OCI-LY7 (cell line): ENCODE results near the gene SPDYE3. TPM values are rescaled to one million over a fixed set of nuclear protein-coding genes. Genes with fewer than 3 reads are reported as not detected.
"Not testable (repeated sequence)": the region's sequence is repeated elsewhere in the genome, so short reads cannot be mapped to it uniquely, and the experiment has no call there.

ENCODE experiments used
- BruUV-seq: library from RNA; stranded (reverse); fragments of 400-500 nt; replicated peaks from 2 replicates; lab custom pipeline; 2021; lab: Mats Ljungman, UMichigan
- CTCF ChIA-PET: fragments of 300-600 bp; sonication (Branson Sonifier 250); formaldehyde crosslinking; loops from one replicate; lab custom pipeline; 2022; ENCODE audit warnings: antibody characterized with exemption; ENCODE audit not compliant: unreplicated experiment; lab: Charles Lee
- POLR2A ChIA-PET: fragments of 300-600 bp; sonication (Branson Sonifier 250); formaldehyde crosslinking; loops from one replicate; lab custom pipeline; 2022; ENCODE audit warnings: antibody characterized with exemption; lab: Charles Lee
- DNase-seq: peaks from one replicate; pipeline ENCODE4 v3.0.0-alpha.2; 2015; ENCODE audit warnings: low spot score
- H2AFZ ChIP-seq: fragments of 200-600 bp; sonication (generic), shearing (Covaris generic); 2 replicates; pipeline ENCODE4 v1.6.1; 2014; ENCODE audit warnings: mild to moderate bottlenecking, antibody characterized with exemption, low read length, moderate library complexity
- H3K27ac ChIP-seq: fragments of 200-600 bp; sonication (generic); 2 replicates; pipeline ENCODE4 v1.5.1; 2014; ENCODE audit warnings: mixed run types, low read depth, mild to moderate bottlenecking, moderate library complexity, low read length, inconsistent platforms; ENCODE audit not compliant: poor library complexity, severe bottlenecking
- H3K36me3 ChIP-seq: fragments of 200-600 bp; sonication (generic); 2 replicates; pipeline ENCODE4 v1.6.1; 2014; ENCODE audit warnings: mild to moderate bottlenecking, antibody characterized with exemption, low read length, moderate library complexity, mixed read lengths; ENCODE audit not compliant: insufficient read depth
- H3K4me1 ChIP-seq: fragments of 200-600 bp; sonication (generic); 2 replicates; pipeline ENCODE4 v1.5.1; 2014; ENCODE audit warnings: mild to moderate bottlenecking, low read length; ENCODE audit not compliant: insufficient read depth, poor library complexity, severe bottlenecking
- H3K4me2 ChIP-seq: fragments of 200-600 bp; sonication (generic); 2 replicates; pipeline ENCODE4 v1.6.1; 2014; ENCODE audit warnings: mild to moderate bottlenecking, low read length
- H3K4me3 ChIP-seq: fragments of 200-600 bp; sonication (generic); 2 replicates; pipeline ENCODE4 v1.5.1; 2014; ENCODE audit warnings: mild to moderate bottlenecking, low read depth, low read length; ENCODE audit not compliant: poor library complexity, severe bottlenecking
- H3K79me2 ChIP-seq: fragments of 200-600 bp; sonication (generic); 2 replicates; pipeline ENCODE4 v1.6.1; 2016; ENCODE audit warnings: low read depth, mild to moderate bottlenecking, low read length, moderate library complexity, mixed read lengths; ENCODE audit not compliant: insufficient read depth
- H3K9me2 ChIP-seq: fragments of 200-600 bp; sonication (generic); 2 replicates; pipeline ENCODE4 v1.6.1; 2016; ENCODE audit warnings: mild to moderate bottlenecking, low read length, mixed read lengths; ENCODE audit not compliant: insufficient read depth
- H3K9me3 ChIP-seq: fragments of 200-600 bp; sonication (generic); 2 replicates; pipeline ENCODE4 v1.6.1; 2014; ENCODE audit warnings: mild to moderate bottlenecking, mixed run types, low read length, mixed read lengths
- H4K20me1 ChIP-seq: fragments of 200-600 bp; sonication (generic); 2 replicates; pipeline ENCODE4 v1.6.1; 2014; ENCODE audit warnings: mild to moderate bottlenecking, antibody characterized with exemption, low read length, moderate library complexity, mixed read lengths; ENCODE audit not compliant: insufficient read depth
- EZH2phosphoT487 ChIP-seq: fragments of 200-600 bp; sonication (generic); IDR thresholded peaks from 2 replicates; pipeline ENCODE4 v1.6.1; 2018; ENCODE audit warnings: low read depth, borderline replicate concordance, mild to moderate bottlenecking, mixed run types, antibody characterized with exemption, low read length, moderate library complexity, mixed read lengths
- intact Hi-C: fragments of 100-400 bp; cut with micrococcal nuclease; formaldehyde crosslinking; loops from one replicate; pipeline ENCODE4 v1.10.0; 2022; ENCODE audit not compliant: unreplicated experiment
- total RNA-seq, 2 experiments: library from RNA; depleted of rRNA in 1 of 2; stranded (reverse); fragments of >200 nt in 1 of 2; shearing (Covaris generic) in 1 of 2; gene quantifications; 2 replicates each; pipeline ENCODE4 v1.2.3, GENCODE V29; 2014 to 2022
- TF ChIP-seq, protein P1 (sequence below): fragments of 200-600 bp; sonication (generic); conservative IDR thresholded peaks from 2 replicates; pipeline ENCODE4 v1.5.1; 2014; ENCODE audit warnings: mild to moderate bottlenecking, antibody characterized with exemption, low read length, moderate library complexity, mixed read lengths

Gene SPDYE3
- total RNA-seq, 2 experiments from 2014 or later = not detected

DNA sequence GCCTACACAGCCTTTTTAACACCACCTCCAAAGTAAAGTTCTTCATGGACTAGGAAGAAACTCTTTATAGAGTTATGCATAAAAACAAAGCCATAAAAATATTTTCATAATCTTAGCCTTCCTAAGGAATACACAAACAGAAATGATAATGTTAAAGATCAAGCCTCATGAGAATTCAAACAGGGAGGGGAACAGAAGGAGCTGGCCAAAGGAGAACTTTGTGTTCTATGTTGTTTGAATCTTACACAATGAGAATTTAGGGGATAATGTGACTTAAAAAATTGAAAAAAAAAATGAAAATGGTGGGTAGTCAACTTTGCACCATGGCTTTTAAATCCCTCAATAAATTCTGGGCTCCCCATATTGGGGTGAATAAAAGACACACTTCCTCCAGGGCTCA lies 41.3 kb downstream of the SPDYE3 start:
- ChIA-PET POLR2A (interaction anchor here (0.6 kb wide), 1 partner anchor 121 kb away, joined by 4 read pairs; no protein-coding TSS in a partner anchor), CTCF (no interaction called here)
- intact Hi-C loops = loop anchor here (10.0 kb wide), 1 partner anchor 214 kb away; no protein-coding TSS in a partner anchor
- Histone ChIP-seq H3K9me2 (no peaks in the 10 kb centered on the region), H3K36me3 (peaks cover 78% of the 10 kb centered on the region), H3K4me2 (no peak overlapping the region), H4K20me1 (peaks cover 8% of the 10 kb centered on the region; the same call in 1 of the 2 replicates), H2AFZ (no peak overlapping the region), H3K9me3 (no peaks in the 10 kb centered on the region), H3K4me3 (no peak overlapping the region), H3K79me2 (peaks cover 15% of the 10 kb centered on the region; the same call in 1 of the 2 replicates), H3K4me1 (peaks cover 24% of the 10 kb centered on the region), H3K27ac (no peak overlapping the region)
- TF ChIP-seq EZH2phosphoT487 = no peak
- TF ChIP-seq, protein P1, sequence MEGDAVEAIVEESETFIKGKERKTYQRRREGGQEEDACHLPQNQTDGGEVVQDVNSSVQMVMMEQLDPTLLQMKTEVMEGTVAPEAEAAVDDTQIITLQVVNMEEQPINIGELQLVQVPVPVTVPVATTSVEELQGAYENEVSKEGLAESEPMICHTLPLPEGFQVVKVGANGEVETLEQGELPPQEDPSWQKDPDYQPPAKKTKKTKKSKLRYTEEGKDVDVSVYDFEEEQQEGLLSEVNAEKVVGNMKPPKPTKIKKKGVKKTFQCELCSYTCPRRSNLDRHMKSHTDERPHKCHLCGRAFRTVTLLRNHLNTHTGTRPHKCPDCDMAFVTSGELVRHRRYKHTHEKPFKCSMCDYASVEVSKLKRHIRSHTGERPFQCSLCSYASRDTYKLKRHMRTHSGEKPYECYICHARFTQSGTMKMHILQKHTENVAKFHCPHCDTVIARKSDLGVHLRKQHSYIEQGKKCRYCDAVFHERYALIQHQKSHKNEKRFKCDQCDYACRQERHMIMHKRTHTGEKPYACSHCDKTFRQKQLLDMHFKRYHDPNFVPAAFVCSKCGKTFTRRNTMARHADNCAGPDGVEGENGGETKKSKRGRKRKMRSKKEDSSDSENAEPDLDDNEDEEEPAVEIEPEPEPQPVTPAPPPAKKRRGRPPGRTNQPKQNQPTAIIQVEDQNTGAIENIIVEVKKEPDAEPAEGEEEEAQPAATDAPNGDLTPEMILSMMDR = no peak
- BruUV-seq = TSS peak; percentile 5
- no peak for DNase-seq

DNA sequence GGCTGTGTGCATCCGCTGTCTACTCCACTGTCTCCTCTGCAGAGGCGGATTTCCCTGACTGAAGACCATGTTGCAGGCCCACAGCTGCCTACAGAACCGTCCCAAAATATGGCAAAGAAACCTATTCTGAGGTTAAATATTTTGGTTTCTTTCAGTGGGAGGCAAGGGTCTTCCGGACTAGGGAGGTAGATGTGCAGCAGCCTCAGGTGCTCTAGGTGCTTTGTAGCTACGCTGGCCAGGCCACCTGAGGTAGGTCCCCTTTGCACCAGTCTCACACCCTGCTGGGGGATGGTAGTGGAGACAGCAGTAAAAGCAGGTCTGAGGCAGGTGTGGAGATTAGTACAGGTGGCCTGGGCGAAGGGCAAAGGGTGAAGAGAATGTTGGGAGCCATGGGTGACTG lies 42.3 kb downstream of the SPDYE3 start:
- Histone ChIP-seq H3K9me3 (no peaks in the 10 kb centered on the region), H3K36me3 (peaks cover 81% of the 10 kb centered on the region), H4K20me1 (peaks cover 8% of the 10 kb centered on the region; the same call in 1 of the 2 replicates), H3K27ac (no peak overlapping the region), H3K4me3 (no peak overlapping the region), H2AFZ (no peak overlapping the region), H3K9me2 (no peaks in the 10 kb centered on the region), H3K4me2 (no peak overlapping the region), H3K4me1 (peaks cover 15% of the 10 kb centered on the region), H3K79me2 (peaks cover 15% of the 10 kb centered on the region; the same call in 1 of the 2 replicates)
- ChIA-PET CTCF (no interaction called here), POLR2A (no interaction called here)
- no TSS peak for BruUV-seq
- intact Hi-C loops = loop anchor here (10.0 kb wide), 1 partner anchor 215 kb away; no protein-coding TSS in a partner anchor
- no peak for TF ChIP-seq EZH2phosphoT487
- TF ChIP-seq, protein P1 = no peak
- DNase-seq = no peak

DNA sequence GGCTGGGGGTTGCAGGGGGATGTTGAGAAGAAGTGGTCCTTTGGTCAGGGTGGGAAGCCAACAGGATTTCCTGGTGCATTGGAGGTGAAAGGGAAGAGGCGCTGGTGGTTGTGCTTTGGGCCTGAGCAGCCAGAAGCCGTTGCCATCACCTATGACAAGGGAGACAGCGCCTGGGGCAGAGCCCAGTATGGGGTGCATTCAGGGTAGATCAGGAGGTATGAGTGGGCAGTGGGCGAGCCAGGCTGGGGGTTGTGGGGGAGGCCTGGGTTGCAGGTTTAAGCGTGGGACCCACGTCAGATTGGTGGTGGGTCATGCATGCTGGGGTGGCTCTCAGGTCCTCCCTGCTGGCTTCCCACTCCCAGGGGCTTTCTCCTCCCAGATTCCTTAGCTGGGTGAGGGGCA lies 44.2 kb downstream of the SPDYE3 start:
- Histone ChIP-seq H3K9me2 (no peaks in the 10 kb centered on the region), H4K20me1 (peaks cover 4% of the 10 kb centered on the region; the same call in 1 of the 2 replicates), H3K36me3 (peaks cover 89% of the 10 kb centered on the region), H3K9me3 (no peaks in the 10 kb centered on the region), H3K4me3 (no peak overlapping the region), H3K79me2 (0 out of 2 replicates have a peak, but pooled peaks cover 3% of the 10 kb centered on the region), H2AFZ (no peak overlapping the region), H3K4me1 (peaks cover 7% of the 10 kb centered on the region), H3K4me2 (no peak overlapping the region), H3K27ac (no peak overlapping the region)
- ChIA-PET CTCF (no interaction called here), POLR2A (no interaction called here)
- DNase-seq = no peak
- TF ChIP-seq EZH2phosphoT487 = no peak
- TF ChIP-seq, protein P1 = no peak
- intact Hi-C loops = no loop called here
- BruUV-seq = no TSS peak

DNA sequence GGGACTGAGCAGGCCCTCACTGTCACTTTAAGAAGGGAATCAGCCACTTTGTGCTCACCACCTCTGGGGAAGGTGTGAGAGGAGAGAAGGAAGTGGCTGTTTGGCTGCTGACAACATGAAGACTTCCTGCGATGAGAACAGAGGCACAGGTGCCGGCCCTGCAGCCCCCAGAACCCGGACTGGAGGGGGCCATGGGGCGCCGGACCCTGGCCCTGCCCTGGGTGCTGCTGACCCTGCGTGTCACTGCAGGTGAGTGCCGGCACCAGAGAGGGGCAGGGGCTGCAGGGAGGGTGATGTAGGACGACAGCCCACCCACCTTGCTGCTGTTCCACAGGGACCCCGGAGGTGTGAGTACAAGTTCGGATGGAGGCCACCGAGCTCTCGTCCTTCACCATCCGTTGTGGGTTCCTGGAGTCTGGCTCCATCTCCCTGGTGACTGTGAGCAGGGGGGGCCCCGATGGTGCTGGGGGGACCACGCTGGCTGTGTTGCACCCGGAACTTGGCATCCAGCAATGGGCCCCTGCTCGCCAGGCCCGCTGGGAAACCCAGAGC lies 44.8 kb downstream of the SPDYE3 start:
- H3K4me2 ChIP-seq, H3K79me2 ChIP-seq, CTCF ChIA-PET, BruUV-seq, POLR2A ChIA-PET, H4K20me1 ChIP-seq, H3K4me3 ChIP-seq, H3K9me3 ChIP-seq, H3K27ac ChIP-seq, DNase-seq, intact Hi-C loops, H3K4me1 ChIP-seq, H2AFZ ChIP-seq, H3K9me2 ChIP-seq: not testable (repeated sequence)
- peaks cover 89% of the 10 kb centered on the region for H3K36me3 ChIP-seq
